HepG2 (cell line): Measurements from ENCODE around the gene ZNF618. TPM values are rescaled to one million over a fixed set of nuclear protein-coding genes. Genes with fewer than 3 reads are reported as not detected.

Experiments
- ARNTL ChIP-seq: sonication (generic); formaldehyde crosslinking; IDR thresholded peaks from 2 replicates; pipeline ENCODE4 v1.4.0; 2020; ENCODE audit warnings: mild to moderate bottlenecking, missing genetic modification reagents
- BCLAF1 ChIP-seq: fragments of 450-650 bp; IDR thresholded peaks from 2 replicates; pipeline ENCODE4 v1.6.1; 2017; ENCODE audit warnings: mild to moderate bottlenecking
- DNMT3B ChIP-seq: conservative IDR thresholded peaks from 2 replicates; pipeline ENCODE4 v1.6.1; 2016; ENCODE audit warnings: missing biosample characterization, control low read depth
- EZH2 ChIP-seq: conservative IDR thresholded peaks from 2 replicates; pipeline ENCODE4 v1.6.1; 2012; ENCODE audit warnings: mild to moderate bottlenecking, low read depth, low read length, moderate library complexity
- FOXK1 ChIP-seq: sonication (generic); formaldehyde crosslinking; IDR thresholded peaks from 2 replicates; pipeline ENCODE4 v1.4.0; 2020; ENCODE audit warnings: low read depth, missing genetic modification reagents, borderline replicate concordance
- KLF11 ChIP-seq: IDR thresholded peaks from 2 replicates; pipeline ENCODE4 v1.6.1; 2016; ENCODE audit warnings: missing compliant biosample characterization
- LBX2 ChIP-seq: sonication (generic); formaldehyde crosslinking; IDR thresholded peaks from 2 replicates; pipeline ENCODE4 v1.5.0; 2020; ENCODE audit warnings: missing genetic modification reagents, mild to moderate bottlenecking, borderline replicate concordance
- MAZ ChIP-seq, 2 experiments: sonication (generic) in 1 of 2; formaldehyde crosslinking in 1 of 2; IDR thresholded peaks; 2 replicates each; pipeline versions ENCODE4 v1.5.0 to v1.6.1; 2012 to 2020; ENCODE audit warnings: low read depth in 2 of 2, mild to moderate bottlenecking in 2 of 2, borderline replicate concordance in 1 of 2, improper control_type of control experiment in 1 of 2, low read length in 1 of 2, missing genetic modification reagents in 1 of 2, moderate library complexity in 1 of 2
- MZF1 ChIP-seq: sonication (generic); formaldehyde crosslinking; IDR thresholded peaks from 2 replicates; pipeline ENCODE4 v1.8.1; 2023; ENCODE audit warnings: mild to moderate bottlenecking, missing genetic modification reagents, borderline replicate concordance
- NBN ChIP-seq: fragments of 450-650 bp; conservative IDR thresholded peaks from 2 replicates; pipeline ENCODE4 v1.6.1; 2017
- NPAS2 ChIP-seq: sonication (generic); formaldehyde crosslinking; IDR thresholded peaks from 2 replicates; pipeline ENCODE4 v1.8.0; 2022; ENCODE audit warnings: mild to moderate bottlenecking, missing genetic modification reagents, borderline replicate concordance
- PHF8 ChIP-seq: sonication (generic); formaldehyde crosslinking; IDR thresholded peaks from 2 replicates; pipeline ENCODE4 v1.5.0; 2020; ENCODE audit warnings: missing genetic modification reagents
- PRDM4 ChIP-seq: sonication (generic); formaldehyde crosslinking; IDR thresholded peaks from 2 replicates; pipeline ENCODE4 v1.9.0; 2021; ENCODE audit warnings: missing genetic modification reagents, borderline replicate concordance
- REXO4 ChIP-seq: sonication (generic); formaldehyde crosslinking; IDR thresholded peaks from 2 replicates; pipeline ENCODE4 v1.8.0; 2022; ENCODE audit warnings: missing genetic modification reagents, mild to moderate bottlenecking, borderline replicate concordance
- TBX2 ChIP-seq: sonication (generic); formaldehyde crosslinking; IDR thresholded peaks from 2 replicates; pipeline ENCODE4 v1.5.0; 2020; ENCODE audit warnings: missing genetic modification reagents, mild to moderate bottlenecking, borderline replicate concordance
- ZBTB21 ChIP-seq: sonication (generic); formaldehyde crosslinking; IDR thresholded peaks from 2 replicates; pipeline ENCODE4 v1.4.0; 2020; ENCODE audit warnings: missing genetic modification reagents
- ZNF10 ChIP-seq: sonication (generic); formaldehyde crosslinking; IDR thresholded peaks from 2 replicates; pipeline ENCODE4 v1.4.0; 2020; ENCODE audit warnings: mild to moderate bottlenecking, low read depth, missing genetic modification reagents, borderline replicate concordance
- ZNF260 ChIP-seq: sonication (generic); formaldehyde crosslinking; IDR thresholded peaks from 2 replicates; pipeline ENCODE4 v1.4.0; 2020; ENCODE audit warnings: missing genetic modification reagents, low read depth, mild to moderate bottlenecking, borderline replicate concordance
- ZNF589 ChIP-seq: sonication (generic); formaldehyde crosslinking; conservative IDR thresholded peaks from 2 replicates; pipeline ENCODE4 v1.8.0; 2022; ENCODE audit warnings: mild to moderate bottlenecking, moderate library complexity, missing genetic modification reagents
- ZNF605 ChIP-seq: sonication (generic); formaldehyde crosslinking; IDR thresholded peaks from 2 replicates; pipeline ENCODE4 v1.8.0; 2022; ENCODE audit warnings: mild to moderate bottlenecking, missing genetic modification reagents
- ZNF768 ChIP-seq: sonication (generic); formaldehyde crosslinking; IDR thresholded peaks from 2 replicates; pipeline ENCODE4 v1.4.0; 2020; ENCODE audit warnings: missing genetic modification reagents
- ZNF781 ChIP-seq: sonication (generic); formaldehyde crosslinking; IDR thresholded peaks from 2 replicates; pipeline ENCODE4 v1.5.1; 2020; ENCODE audit warnings: borderline replicate concordance, mild to moderate bottlenecking, missing genetic modification reagents; ENCODE audit errors: not compliant biosample characterization
- ZNF839 ChIP-seq: sonication (generic); formaldehyde crosslinking; IDR thresholded peaks from 2 replicates; pipeline ENCODE4 v1.4.0; 2020; ENCODE audit warnings: missing genetic modification reagents, mild to moderate bottlenecking, borderline replicate concordance
- polyA plus RNA-seq, 8 experiments: library from polyadenylated mRNA; depleted of rRNA in 3 of 8; stranded (reverse) in 7 of 8; unstranded in 1 of 8; fragments of >200 nt; fragmentation: Illumina TruSeq in 4 of 8; extraction: Trizol in 4 of 8; gene quantifications; 2 replicates each; pipeline versions ENCODE4 v1.2.1 to v1.2.3, GENCODE V29; 2011 to 2016; ENCODE audit warnings: low read depth in 4 of 8, missing spikeins in 1 of 8, mixed read lengths in 1 of 8; ENCODE audit not compliant: insufficient read depth in 1 of 8
- total RNA-seq, 5 experiments: library from RNA; depleted of rRNA; stranded (reverse); fragments of >200 nt; fragmentation: Illumina TruSeq; extraction: Trizol; gene quantifications; 2 replicates each; pipeline ENCODE4 v1.2.3, GENCODE V29; 2016; ENCODE audit warnings: low read depth in 1 of 5

Gene ZNF618
- total and polyA plus RNA-seq, 2 of the 13 experiments (the other 11 are each of a cell fraction or from before 2014, with no cell fraction given) = 0.07 TPM

GRCh38 chr9:114078021-114078780, 202.1 kb downstream of the ZNF618 start, which contains the start of gene AMBP (continued):
- TF ChIP-seq ZNF260 (CRISPR knock-in tag) = no peak
- no peak for TF ChIP-seq REXO4 (CRISPR knock-in tag)
- TF ChIP-seq ZNF10 (CRISPR knock-in tag) = peak; percentile 89; the same call in 1 of the 2 replicates
- TF ChIP-seq KLF11 = peak; percentile 96
- TF ChIP-seq NPAS2 (CRISPR knock-in tag) = no peak
- no peak for TF ChIP-seq EZH2
- peak; percentile 67 for TF ChIP-seq PHF8
- TF ChIP-seq TBX2 (CRISPR knock-in tag) = peak; percentile 97
- TF ChIP-seq ZNF768 (CRISPR knock-in tag) = no peak; the same call in 1 of the 2 replicates
- no peak for TF ChIP-seq PRDM4 (CRISPR knock-in tag)
- TF ChIP-seq LBX2 (CRISPR knock-in tag) = no peak
- TF ChIP-seq ZNF781 = peak; percentile 79
- TF ChIP-seq ARNTL = peak; percentile 90
- peak; percentile 90 for TF ChIP-seq ZNF605 (CRISPR knock-in tag)
- 0 out of 2 replicates have a peak, but pooled peaks have one; percentile 38 for TF ChIP-seq DNMT3B (CRISPR knock-in tag)
- TF ChIP-seq ZBTB21 (CRISPR knock-in tag) = peak; percentile 60; the same call in 1 of the 2 replicates
- no peak for TF ChIP-seq BCLAF1
- no peak for TF ChIP-seq MAZ (IDR thresholded peaks at IDR 0.05; ENCODE audit: borderline replicate concordance, low read depth, low read length)
- peak; percentile 97 for TF ChIP-seq MAZ (CRISPR knock-in tag; IDR thresholded peaks at IDR 0.05; ENCODE audit: low read depth)
- no peak for TF ChIP-seq ZNF589
- no peak for TF ChIP-seq MZF1 (CRISPR knock-in tag)
- TF ChIP-seq NBN = no peak
- TF ChIP-seq FOXK1 (CRISPR knock-in tag) = peak; percentile 96
- TF ChIP-seq ZNF839 (CRISPR knock-in tag) = no peak
